H1 (cell line): Measurements from ENCODE around the gene SIGLEC11. TPM values are rescaled to one million over a fixed set of nuclear protein-coding genes. Genes with fewer than 3 reads are reported as not detected.

ENCODE experiments used
- JUN ChIP-seq: IDR thresholded peaks from 2 replicates; pipeline ENCODE4 v1.6.1; 2011; ENCODE audit warnings: low read depth, mild to moderate bottlenecking, improper control_type of control experiment, low read length
- PHF8 ChIP-seq: fragments of 200-600 bp; sonication (generic); conservative IDR thresholded peaks from 2 replicates; pipeline ENCODE4 v1.7.1; 2012; ENCODE audit warnings: low read depth, mild to moderate bottlenecking, inconsistent platforms, low read length, moderate library complexity
- SAP30 ChIP-seq: fragments of 300-600 bp; sonication (generic); IDR thresholded peaks from 2 replicates; pipeline ENCODE4 v1.7.1; 2012; ENCODE audit warnings: low read length, moderate library complexity, mild to moderate bottlenecking, inconsistent platforms; ENCODE audit not compliant: insufficient read depth, insufficient replicate concordance
- polyA plus RNA-seq, 7 experiments: library from polyadenylated mRNA; depleted of rRNA in 3 of 7; stranded (reverse) in 5 of 7; unstranded in 2 of 7; fragments of >200 nt in 5 of 7; fragments of 200-250 nt in 2 of 7; gene quantifications; 1 replicate in 5 of 7; 2 replicates in 1 of 7; 4 replicates in 1 of 7; pipeline versions ENCODE4 v1.2.1 to v1.2.3, GENCODE V29; 2011 to 2013; ENCODE audit warnings: missing spikeins in 2 of 7, mixed read lengths in 2 of 7
- total RNA-seq: library from RNA; stranded (reverse); fragmentation: NEBNext Ultra II Directional; extraction: Animal tissue kit (Norgen Biotek cat#: 25700); gene quantifications from 2 replicates; pipeline ENCODE4 v1.2.1, GENCODE V29; 2021

SIGLEC11 gene
- total and polyA plus RNA-seq, 2 of the 8 experiments (the other 6 are each of a cell fraction or from before 2014, with no cell fraction given) = 0.18 TPM; not detected in 1

DNA sequence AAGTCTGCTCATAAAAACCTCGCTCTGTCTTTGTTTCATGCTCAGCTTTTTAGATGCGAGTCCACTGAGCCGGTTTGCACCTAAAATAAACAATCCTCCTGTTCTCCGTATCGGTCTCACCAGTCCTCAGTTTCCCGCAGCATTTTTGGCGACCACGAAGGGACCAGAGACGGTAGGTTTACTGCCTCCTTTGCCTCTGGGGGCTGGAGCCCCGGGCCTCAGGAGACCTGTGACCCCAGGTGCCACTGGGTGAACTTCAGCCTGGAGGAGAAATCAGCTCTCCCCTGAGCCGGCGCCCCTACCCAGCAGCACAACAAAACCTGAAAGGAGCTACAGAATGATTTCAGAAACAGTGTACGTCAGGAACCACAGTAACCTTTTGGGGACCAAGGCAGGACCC is 8.1 kb downstream of the SIGLEC11 start (continued):
- TF ChIP-seq SAP30 (no peak), PHF8 (no peak), JUN (no peak)
